K562 (cell line): Measurements from ENCODE around the gene KCNH8. TPM values are rescaled to one million over a fixed set of nuclear protein-coding genes. Genes with fewer than 3 reads are reported as not detected.

ENCODE experiments used
- ATAC-seq: fragments of 200-7000 bp; cut with Tn5 transposase; 3 replicates; pipeline ENCODE4 v1.9.1; 2020; ENCODE audit warnings: moderate library complexity
- BruUV-seq: library from RNA; stranded (reverse); fragments of 400-500 nt; replicated peaks from 2 replicates; lab custom pipeline; 2021; lab: Mats Ljungman, UMichigan
- CTCF ChIA-PET: fragments of 300-600 bp; formaldehyde crosslinking; extraction: SDS; loops from one replicate; lab custom pipeline; 2021; ENCODE audit warnings: low intra/inter-chr PET ratio; lab: Yijun Ruan, JAX
- POLR2A ChIA-PET: fragments of 300-600, 350-650 bp; sonication (Branson Sonifier 250); formaldehyde crosslinking; extraction: SDS; loops from one replicate; lab custom pipeline; 2021; ENCODE audit warnings: antibody characterized with exemption, inconsistent platforms; lab: Yijun Ruan, JAX
- DNase-seq, 4 experiments: peaks; one replicate each; pipeline versions ENCODE4 v3.0.0 to v3.0.0-alpha.2; 2011 to 2018; ENCODE audit warnings: low spot score in 3 of 4, mixed read lengths in 3 of 4; ENCODE audit errors: extremely low read depth in 1 of 4
- FAIRE-seq: peaks from 2 replicates; lab custom pipeline; 2011; peaks lifted over from hg19 to GRCh38; lab: Jason Lieb, UNC
- H2AFZ ChIP-seq: 2 replicates; pipeline ENCODE4 v1.6.0; 2011; ENCODE audit warnings: low read depth, low read length, control low read depth, inconsistent platforms
- H3K27ac ChIP-seq: fragments of 200-600 bp; 3 replicates; pipeline ENCODE4 v1.8.0; 2011; ENCODE audit warnings: low read depth, mild to moderate bottlenecking, control low read depth, inconsistent platforms, low read length, moderate library complexity, mixed read lengths; ENCODE audit errors: extremely low read depth
- H3K27me3 ChIP-seq, 2 experiments: fragments of 300-600 bp in 1 of 2; 2 replicates in 1 of 2; 3 replicates in 1 of 2; pipeline versions ENCODE4 v1.6.0 to v1.8.0; 2011; ENCODE audit warnings: inconsistent platforms in 2 of 2, low read length in 2 of 2, mild to moderate bottlenecking in 1 of 2, mixed read lengths in 1 of 2, moderate library complexity in 1 of 2; ENCODE audit not compliant: control insufficient read depth in 2 of 2, insufficient read depth in 2 of 2
- H3K36me3 ChIP-seq: fragments of 300-600 bp; 3 replicates; pipeline ENCODE4 v1.8.0; 2011; ENCODE audit warnings: mild to moderate bottlenecking, low read length, inconsistent platforms; ENCODE audit not compliant: control insufficient read depth, insufficient read depth
- H3K4me1 ChIP-seq, 2 experiments: fragments of 200-600 bp in 1 of 2; replicated peaks in 1 of 2; 2 replicates in 1 of 2; 3 replicates in 1 of 2; pipeline versions ENCODE4 v1.5.1 to v1.8.0; 2011; ENCODE audit warnings: inconsistent platforms in 2 of 2, low read length in 2 of 2, mild to moderate bottlenecking in 1 of 2, mixed read lengths in 1 of 2, moderate library complexity in 1 of 2; ENCODE audit not compliant: control insufficient read depth in 2 of 2, insufficient read depth in 2 of 2
- H3K4me2 ChIP-seq: 2 replicates; pipeline ENCODE4 v1.6.1; 2011; ENCODE audit warnings: low read length, control low read depth, inconsistent platforms, mixed read lengths; ENCODE audit not compliant: insufficient read depth
- H3K4me3 ChIP-seq: fragments of 200-600 bp; sonication (generic), shearing (Covaris generic); 2 replicates; pipeline ENCODE4 v1.5.1; 2016; ENCODE audit warnings: control low read depth, inconsistent platforms
- H3K79me2 ChIP-seq: fragments of 200-600 bp; 3 replicates; pipeline ENCODE4 v1.8.0; 2011; ENCODE audit warnings: low read length, inconsistent platforms; ENCODE audit not compliant: control insufficient read depth, insufficient read depth
- H3K9ac ChIP-seq, 2 experiments: 2 replicates each; pipeline versions ENCODE4 v1.6.0 to v1.6.1; 2011; ENCODE audit warnings: low read depth in 2 of 2, low read length in 2 of 2, control low read depth in 1 of 2, inconsistent platforms in 1 of 2, mild to moderate bottlenecking in 1 of 2, mixed read lengths in 1 of 2; ENCODE audit not compliant: insufficient read depth in 1 of 2
- H3K9me1 ChIP-seq: one replicate; pipeline ENCODE4 v1.6.0; 2011; ENCODE audit warnings: inconsistent platforms, mild to moderate bottlenecking, low read length, moderate library complexity; ENCODE audit not compliant: control insufficient read depth, insufficient read depth
- H3K9me3 ChIP-seq: replicated peaks from 2 replicates; pipeline ENCODE4 v1.5.1; 2011; ENCODE audit warnings: low read depth, low read length, inconsistent platforms; ENCODE audit not compliant: control insufficient read depth, insufficient read depth
- H4K20me1 ChIP-seq: replicated peaks from 2 replicates; pipeline ENCODE4 v1.6.1; 2011; ENCODE audit warnings: low read length, inconsistent platforms, mixed read lengths; ENCODE audit not compliant: control insufficient read depth, insufficient read depth
- ASH1L ChIP-seq: fragments of 450-650 bp; IDR thresholded peaks from 2 replicates; pipeline ENCODE4 v1.6.1; 2018; ENCODE audit warnings: borderline replicate concordance, mild to moderate bottlenecking, low read depth; ENCODE audit not compliant: partially characterized antibody
- ILF3 ChIP-seq: fragments of 450-650 bp; IDR thresholded peaks from 2 replicates; pipeline ENCODE4 v1.6.1; 2018; ENCODE audit warnings: antibody characterized with exemption, mild to moderate bottlenecking, moderate library complexity, borderline replicate concordance
- JUN ChIP-seq, 2 experiments: sonication (generic) in 1 of 2; formaldehyde crosslinking in 1 of 2; IDR thresholded peaks; 2 replicates each; pipeline versions ENCODE4 v1.6.1 to v1.8.0; 2012 to 2022; ENCODE audit warnings: borderline replicate concordance in 2 of 2, mild to moderate bottlenecking in 2 of 2, improper control_type of control experiment in 1 of 2, low read depth in 1 of 2, low read length in 1 of 2, missing genetic modification reagents in 1 of 2
- NBN ChIP-seq: fragments of 450-650 bp; IDR thresholded peaks from 2 replicates; pipeline ENCODE4 v1.6.1; 2016; ENCODE audit warnings: low read depth, mild to moderate bottlenecking
- NFRKB ChIP-seq: fragments of 450-650 bp; IDR thresholded peaks from 2 replicates; pipeline ENCODE4 v1.6.1; 2016; ENCODE audit warnings: low read depth
- PHB ChIP-seq: fragments of 250-450 bp; sonication (Bioruptor Pico); IDR thresholded peaks from 2 replicates; pipeline ENCODE4 v1.5.0; 2021
- POLR2H ChIP-seq: IDR thresholded peaks from 2 replicates; pipeline ENCODE4 v1.6.1; 2016; ENCODE audit warnings: missing genetic modification characterization, low read depth, mild to moderate bottlenecking, control low read depth, missing compliant biosample characterization, moderate library complexity
- SMARCC2 ChIP-seq: fragments of 450-650 bp; IDR thresholded peaks from 2 replicates; pipeline ENCODE4 v1.6.1; 2017; ENCODE audit warnings: antibody characterized with exemption, moderate library complexity, mild to moderate bottlenecking, low read depth
- SRSF3 ChIP-seq: fragments of 200-400 bp; formaldehyde crosslinking; IDR thresholded peaks from 2 replicates; pipeline ENCODE4 v1.6.1; 2016; ENCODE audit warnings: mild to moderate bottlenecking, low read length, moderate library complexity; ENCODE audit not compliant: insufficient read depth
- ZBTB26 ChIP-seq: fragments of 450-650 bp; formaldehyde crosslinking; IDR thresholded peaks from 2 replicates; pipeline ENCODE4 v1.4.0; 2022; ENCODE audit warnings: missing genetic modification characterization
- ZNF277 ChIP-seq: fragments of 250-450 bp; sonication (Bioruptor Pico); IDR thresholded peaks from 2 replicates; pipeline ENCODE4 v1.8.0; 2022; ENCODE audit warnings: inconsistent platforms, mild to moderate bottlenecking, moderate library complexity, borderline replicate concordance
- ZNF699 ChIP-seq: fragments of 250-450 bp; sonication (Bioruptor Pico); IDR thresholded peaks from 2 replicates; pipeline ENCODE4 v1.8.0; 2021; ENCODE audit warnings: mild to moderate bottlenecking, moderate library complexity; ENCODE audit not compliant: insufficient replicate concordance
- WGBS: fragments of 100-300 bp; shearing (Covaris generic); methylation state at CpG from one replicate; pipeline ENCODE4 v1.1.6; 2016; ENCODE audit warnings: low coverage, mixed read lengths; ENCODE audit not compliant: insufficient coverage; ENCODE audit errors: missing lambda C conversion rate; 5-methylcytosine and 5-hydroxymethylcytosine counted together
- in situ Hi-C: fragments of 300-500 bp; cut with MboI; formaldehyde crosslinking; loops from 4 replicates; pipeline ENCODE4 v1.15.0; 2018; ENCODE audit warnings: inconsistent platforms, mixed read lengths
- intact Hi-C: fragments of 100-400 bp; cut with micrococcal nuclease; formaldehyde crosslinking; loops from 2 replicates; pipeline ENCODE4 v1.14.2; 2022
- polyA plus RNA-seq, 8 experiments: library from polyadenylated mRNA; depleted of rRNA in 4 of 8; stranded (reverse) in 5 of 8; unstranded in 3 of 8; fragments of >200 nt; fragmentation: Nextera tagmentation in 2 of 8; fragmentation: Illumina TruSeq in 1 of 8; extraction: Ambion mirVana in 2 of 8; extraction: Trizol in 1 of 8; gene quantifications; 2 replicates each; pipeline versions ENCODE4 v1.2.1 to v1.2.3, GENCODE V29; 2011 to 2014; ENCODE audit warnings: inconsistent platforms in 1 of 8, missing spikeins in 1 of 8
- total RNA-seq, 7 experiments: library from RNA; depleted of rRNA in 6 of 7; stranded (reverse); fragments of >200 nt in 6 of 7; fragmentation: Illumina TruSeq in 2 of 7; extraction: Trizol in 2 of 7; gene quantifications; 2 replicates each; pipeline versions ENCODE4 v1.2.1 to v1.2.3, GENCODE V29; 2011 to 2021; ENCODE audit warnings: low replicate concordance in 1 of 7

The KCNH8 gene
- total and polyA plus RNA-seq, 9 of the 15 experiments (the other 6 are each of a cell fraction or from before 2014, with no cell fraction given) = 0.02 to 0.08 (median 0.04) TPM; not detected in 6

- H2AFZ ChIP-seq = no peak overlapping the region
- no peaks in the 10 kb centered on the region for H3K4me1 ChIP-seq
- no peak for FAIRE-seq
- 0% methylated on average over 1 of the region's 1 CpG for WGBS
- H3K27me3 ChIP-seq = no peaks in the 10 kb centered on the region
- no peak overlapping the region for H3K4me2 ChIP-seq
- POLR2A ChIA-PET = no interaction called here
- no peak for TF ChIP-seq SRSF3
- no peak for TF ChIP-seq JUN (IDR thresholded peaks at IDR 0.05; ENCODE audit: borderline replicate concordance, low read depth, low read length)
- TF ChIP-seq JUN (CRISPR knock-in tag; IDR thresholded peaks at IDR 0.05; ENCODE audit: borderline replicate concordance) = no peak
- TF ChIP-seq ZNF277 (CRISPR knock-in tag) = no peak
- TF ChIP-seq ZNF699 (CRISPR knock-in tag) = no peak
- TF ChIP-seq POLR2H (tag) = no peak
- TF ChIP-seq SMARCC2 = no peak
- TF ChIP-seq NFRKB = no peak
- TF ChIP-seq NBN = no peak
- no peak for TF ChIP-seq ASH1L
- TF ChIP-seq PHB (CRISPR knock-in tag) = no peak
- no peak for TF ChIP-seq ZBTB26
- TF ChIP-seq ILF3 = no peak
- H3K27ac ChIP-seq = no peak overlapping the region
- H3K9me1 ChIP-seq = no peaks in the 10 kb centered on the region
- H3K79me2 ChIP-seq = no peaks in the 10 kb centered on the region
- no peak overlapping the region for H3K9ac ChIP-seq
- no peak for DNase-seq
- CTCF ChIA-PET = no interaction called here
- intact Hi-C loops = no loop called here
- no peaks in the 10 kb centered on the region; the same call in 1 of the 2 replicates for H3K9me3 ChIP-seq
- in situ Hi-C loops = no loop called here
- H3K4me3 ChIP-seq = no peak overlapping the region
- no TSS peak for BruUV-seq
- ATAC-seq = no peak
- no peaks in the 10 kb centered on the region for H4K20me1 ChIP-seq
- no peaks in the 10 kb centered on the region for H3K36me3 ChIP-seq
Measured at GRCh38 chr3:19273091-19273490, 124.8 kb downstream of the KCNH8 start.
